Mucosa of stomach (tissue), 1 donor: ENCODE measurements around the gene CCKAR.

ENCODE experiments used
- H3K27me3 ChIP-seq: one replicate; pipeline ENCODE4 v1.7.0; 2013; ENCODE audit warnings: mild to moderate bottlenecking, low read length; ENCODE audit not compliant: control insufficient read depth, insufficient read depth
- H3K36me3 ChIP-seq: one replicate; pipeline ENCODE4 v1.7.0; 2013; ENCODE audit warnings: low read length; ENCODE audit not compliant: control insufficient read depth, insufficient read depth
- H3K4me1 ChIP-seq: one replicate; pipeline ENCODE4 v1.7.0; 2013; ENCODE audit warnings: mild to moderate bottlenecking, low read length; ENCODE audit not compliant: control insufficient read depth, insufficient read depth
- H3K4me3 ChIP-seq: one replicate; pipeline ENCODE4 v1.7.0; 2013; ENCODE audit warnings: low read length
- H3K9ac ChIP-seq: one replicate; pipeline ENCODE4 v1.7.0; 2013; ENCODE audit warnings: mild to moderate bottlenecking, low read length, moderate library complexity
- H3K9me3 ChIP-seq: one replicate; pipeline ENCODE4 v1.7.0; 2013; ENCODE audit warnings: mild to moderate bottlenecking, low read length, moderate library complexity; ENCODE audit not compliant: control insufficient read depth
- donor health status: Pancreatic carcinoma.

CCKAR gene

DNA sequence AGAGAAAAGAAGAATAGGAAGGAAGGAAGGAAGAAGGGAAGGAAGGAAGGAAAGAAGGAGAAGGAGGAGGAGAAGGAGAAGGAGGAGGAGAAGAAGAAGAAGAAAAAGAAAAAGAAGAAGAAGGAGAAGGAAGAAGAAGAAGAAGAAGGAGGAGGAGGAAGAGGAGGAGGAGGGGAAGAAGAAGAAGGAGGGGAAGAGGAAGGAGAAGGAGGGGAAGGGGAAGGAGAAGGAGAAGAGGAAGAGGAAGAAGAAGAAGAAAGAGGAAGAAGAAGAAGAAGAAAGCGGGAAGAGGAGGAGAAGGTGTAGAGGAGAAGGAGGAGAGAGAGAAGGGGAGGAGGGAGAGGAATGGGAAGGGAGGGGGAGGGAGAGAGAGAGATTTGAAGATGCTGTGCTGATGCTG, 22.6 kb downstream of the CCKAR start:
- H3K27me3 ChIP-seq, result no peaks in the 10 kb centered on the region
- no peaks in the 10 kb centered on the region for H3K36me3 ChIP-seq
- no peaks in the 10 kb centered on the region for H3K9me3 ChIP-seq
- no peak overlapping the region for H3K4me3 ChIP-seq
- no peaks in the 10 kb centered on the region for H3K4me1 ChIP-seq
- H3K9ac ChIP-seq, result no peak overlapping the region

GRCh38 chr4:26466578-26467270, 23.6 kb downstream of the CCKAR start:
- Histone ChIP-seq H3K4me3 (no peak overlapping the region), H3K9ac (no peak overlapping the region), H3K9me3 (no peaks in the 10 kb centered on the region), H3K36me3 (no peaks in the 10 kb centered on the region), H3K4me1 (no peaks in the 10 kb centered on the region), H3K27me3 (no peaks in the 10 kb centered on the region)

DNA sequence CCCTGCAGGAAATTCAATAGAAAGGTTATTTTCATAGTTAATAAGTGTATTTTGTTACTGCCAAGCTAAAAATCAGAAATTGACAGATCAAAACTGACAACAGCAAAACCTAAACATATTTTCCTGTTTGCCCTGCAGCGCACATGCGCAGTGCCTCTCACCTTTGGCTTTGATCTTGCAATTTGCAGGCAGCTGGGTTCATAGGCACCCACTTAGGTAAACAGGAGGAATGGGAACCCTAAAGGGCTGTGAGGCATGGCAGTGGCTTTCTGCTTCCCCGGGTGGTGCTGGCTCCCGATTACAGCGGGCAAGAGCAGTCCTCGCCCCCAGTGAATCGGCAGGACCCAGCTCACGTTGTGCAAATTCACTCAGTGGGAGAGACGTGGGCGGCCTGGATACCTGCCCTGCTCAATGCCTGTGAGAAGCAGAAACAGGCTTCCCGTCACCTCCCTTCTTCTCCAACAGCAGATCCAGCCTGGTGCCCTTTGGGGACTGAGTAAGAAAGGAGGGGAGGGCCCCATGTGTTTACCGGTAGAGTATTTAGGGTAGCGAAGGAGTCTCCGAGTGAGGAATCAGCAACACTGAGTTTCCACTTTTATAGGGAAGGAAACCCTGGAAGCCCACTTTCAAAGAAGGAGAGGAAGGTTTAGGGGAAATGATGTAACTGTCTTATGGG, 25.7 kb downstream of the CCKAR start:
- no peaks in the 10 kb centered on the region for H3K27me3 ChIP-seq
- H3K4me1 ChIP-seq, result no peaks in the 10 kb centered on the region
- H3K36me3 ChIP-seq, result no peaks in the 10 kb centered on the region
- H3K4me3 ChIP-seq, result no peak overlapping the region
- H3K9me3 ChIP-seq, result no peaks in the 10 kb centered on the region
- H3K9ac ChIP-seq, result no peak overlapping the region

- H3K4me1 ChIP-seq, result no peaks in the 10 kb centered on the region
- H3K4me3 ChIP-seq, result no peak overlapping the region
These were observed 26.9 kb downstream of the CCKAR start for GRCh38 chr4:26463386-26463785.

DNA sequence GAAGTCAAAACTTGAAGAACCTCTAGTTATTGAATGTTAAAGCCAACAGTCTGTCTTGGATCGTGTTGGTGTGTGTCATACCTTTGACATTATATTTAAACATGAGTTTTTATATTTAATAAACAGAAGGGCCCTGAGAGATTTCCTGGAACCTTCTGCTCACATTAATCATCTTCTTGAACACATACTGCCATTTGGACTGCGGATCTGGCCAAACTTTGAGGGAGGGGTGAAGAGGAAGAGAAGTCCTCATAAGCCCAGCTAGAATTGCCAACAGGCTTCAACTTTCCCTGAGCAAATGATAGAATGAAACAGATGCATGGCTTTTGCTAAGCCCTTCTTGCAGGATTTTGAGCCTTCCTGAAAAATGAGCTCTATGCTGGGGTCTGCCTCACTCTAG, 27.4 kb downstream of the CCKAR start:
- no peaks in the 10 kb centered on the region for H3K27me3 ChIP-seq
- no peak overlapping the region for H3K9ac ChIP-seq
- H3K4me1 ChIP-seq, result no peaks in the 10 kb centered on the region
- no peaks in the 10 kb centered on the region for H3K9me3 ChIP-seq
- no peak overlapping the region for H3K4me3 ChIP-seq
- no peaks in the 10 kb centered on the region for H3K36me3 ChIP-seq

More at GRCh38 chr4:26463386-26463785, 26.9 kb downstream of the CCKAR start:
- H3K27me3 ChIP-seq, result no peaks in the 10 kb centered on the region
- H3K36me3 ChIP-seq, result no peaks in the 10 kb centered on the region
- H3K9me3 ChIP-seq, result no peaks in the 10 kb centered on the region
- no peak overlapping the region for H3K9ac ChIP-seq

- H3K36me3 ChIP-seq, result no peaks in the 10 kb centered on the region
These were observed 30.3 kb downstream of the CCKAR start for GRCh38 chr4:26459756-26460530.

DNA sequence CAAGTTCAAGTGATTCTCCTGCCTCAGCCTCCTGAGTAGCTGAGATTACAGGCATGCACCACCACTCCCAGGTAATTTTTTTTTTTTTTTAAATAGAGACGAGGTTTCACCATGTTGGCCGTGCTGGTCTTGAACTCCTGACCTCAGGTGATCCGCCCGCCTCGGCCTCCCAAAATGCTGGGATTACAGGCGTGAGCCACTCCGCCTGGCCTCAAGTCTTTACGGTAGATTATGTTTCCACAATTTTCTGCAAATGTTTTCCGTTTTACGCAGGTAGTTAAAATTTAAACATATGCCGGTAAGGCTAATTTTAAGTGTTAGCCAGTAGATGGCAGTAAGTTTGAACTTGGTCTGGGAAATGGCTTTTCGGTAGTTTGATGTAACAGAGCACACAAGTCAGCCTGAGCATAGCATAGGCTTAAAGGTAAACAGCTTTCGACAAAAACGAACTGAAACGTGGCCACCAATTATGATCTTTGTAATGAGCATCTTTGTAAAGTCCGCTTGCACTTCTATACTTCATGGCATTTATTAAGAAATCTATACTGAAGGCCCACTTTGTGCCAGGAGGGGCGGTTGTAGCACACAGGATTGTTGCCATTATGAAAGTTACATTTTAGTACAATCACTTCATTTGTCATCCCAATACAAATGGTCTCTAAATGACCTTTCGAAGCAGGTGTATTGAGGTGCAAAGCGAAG, 31.1 kb downstream of the CCKAR start:
- Histone ChIP-seq H3K9ac (no peak overlapping the region), H3K36me3 (no peaks in the 10 kb centered on the region), H3K27me3 (no peaks in the 10 kb centered on the region), H3K9me3 (no peaks in the 10 kb centered on the region), H3K4me1 (no peaks in the 10 kb centered on the region), H3K4me3 (no peak overlapping the region)

More at GRCh38 chr4:26459756-26460530, 30.3 kb downstream of the CCKAR start:
- Histone ChIP-seq H3K4me1 (no peaks in the 10 kb centered on the region), H3K9ac (no peak overlapping the region), H3K27me3 (no peaks in the 10 kb centered on the region), H3K9me3 (no peaks in the 10 kb centered on the region), H3K4me3 (no peak overlapping the region)

GRCh38 chr4:26458157-26458561, 32.1 kb downstream of the CCKAR start:
- Histone ChIP-seq H3K9ac (no peak overlapping the region), H3K4me1 (peaks cover 3% of the 10 kb centered on the region), H3K36me3 (no peaks in the 10 kb centered on the region), H3K9me3 (no peaks in the 10 kb centered on the region), H3K27me3 (no peaks in the 10 kb centered on the region), H3K4me3 (no peak overlapping the region)

GRCh38 chr4:26457412-26457811, 32.9 kb downstream of the CCKAR start:
- no peaks in the 10 kb centered on the region for H3K36me3 ChIP-seq

GRCh38 chr4:26455571-26455970, 34.7 kb downstream of the CCKAR start:
- no peaks in the 10 kb centered on the region for H3K9me3 ChIP-seq
- peaks cover 15% of the 10 kb centered on the region for H3K4me1 ChIP-seq
- no peaks in the 10 kb centered on the region for H3K27me3 ChIP-seq
- H3K4me3 ChIP-seq, result no peak overlapping the region
- no peaks in the 10 kb centered on the region for H3K36me3 ChIP-seq
- no peak overlapping the region for H3K9ac ChIP-seq

More at GRCh38 chr4:26457412-26457811, 32.9 kb downstream of the CCKAR start:
- no peak overlapping the region for H3K4me3 ChIP-seq
- no peaks in the 10 kb centered on the region for H3K27me3 ChIP-seq
- no peak overlapping the region for H3K9ac ChIP-seq
- no peaks in the 10 kb centered on the region for H3K9me3 ChIP-seq
- peaks cover 10% of the 10 kb centered on the region for H3K4me1 ChIP-seq

- Histone ChIP-seq H3K9me3 (no peaks in the 10 kb centered on the region), H3K36me3 (no peaks in the 10 kb centered on the region), H3K4me3 (no peak overlapping the region), H3K9ac (no peak overlapping the region), H3K4me1 (peaks cover 15% of the 10 kb centered on the region), H3K27me3 (no peaks in the 10 kb centered on the region)
These were observed 35.3 kb downstream of the CCKAR start for GRCh38 chr4:26454961-26455360.
